Measurements from ENCODE around the gene ZFP28.

ZFP28 gene

GRCh38 chr19:56595548-56595899 is 56.8 kb downstream of the ZFP28 start:
- no peak for DNase-seq (ENCODE audit: low read depth, low spot score)

GRCh38 chr19:56596676-56597075 is 57.9 kb downstream of the ZFP28 start:
- no peak for DNase-seq (ENCODE audit: low read depth, low spot score)

GRCh38 chr19:56597696-56598095 is 58.9 kb downstream of the ZFP28 start:
- no peak for DNase-seq (ENCODE audit: low read depth, low spot score)

- no peak for DNase-seq (ENCODE audit: low read depth, low spot score)
Measured at GRCh38 chr19:56601375-56601774, 62.6 kb downstream of the ZFP28 start.

- no peak for DNase-seq (ENCODE audit: low read depth, low spot score)
Measured at GRCh38 chr19:56603829-56604228, 65.1 kb downstream of the ZFP28 start.

Data from ELF-1 (cell line).